ENCODE measurements around the gene MTAP.

- TF ChIP-seq CTCF (optimal IDR thresholded peaks at IDR 0.05 in 1 of 3, IDR thresholded peaks at IDR 0.05 in 1 of 3, conservative IDR thresholded peaks at IDR 0.05 in 1 of 3; ENCODE audit: extremely low read depth in 1 of 3, insufficient read depth in 2 of 3, low read length in 3 of 3) (no peak), EZH2 (IDR thresholded peaks at IDR 0.05; ENCODE audit: low read length) (no peak)
These were observed 73.5 kb downstream of the MTAP start for GRCh38 chr9:21875893-21876292.
